ENCODE results near the gene SAMD4A.
"Not testable (repeated sequence)": the region's sequence is repeated elsewhere in the genome, so short reads cannot be mapped to it uniquely, and the experiment has no call there.

The SAMD4A gene

DNA sequence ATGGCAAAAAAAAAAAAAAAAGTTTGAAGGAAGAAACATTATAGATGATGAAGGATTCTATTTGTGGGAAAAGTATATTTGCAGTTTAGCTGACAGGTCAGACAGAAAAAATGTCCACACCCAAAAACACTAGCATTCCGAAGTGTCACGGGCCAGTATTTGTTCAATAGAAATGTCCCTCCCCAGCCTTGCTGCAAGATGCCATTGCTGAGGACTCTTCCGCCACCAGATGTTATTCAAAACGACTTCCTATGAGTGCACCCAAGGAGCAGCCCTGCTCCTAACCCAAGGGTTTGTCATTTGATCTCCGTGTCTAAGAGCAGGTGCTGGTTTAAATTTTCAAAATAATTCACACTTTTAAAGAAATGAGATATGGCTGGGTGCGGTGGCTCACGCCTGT, 172.6 kb downstream of the SAMD4A start:
- no peak for DNase-seq

DNA sequence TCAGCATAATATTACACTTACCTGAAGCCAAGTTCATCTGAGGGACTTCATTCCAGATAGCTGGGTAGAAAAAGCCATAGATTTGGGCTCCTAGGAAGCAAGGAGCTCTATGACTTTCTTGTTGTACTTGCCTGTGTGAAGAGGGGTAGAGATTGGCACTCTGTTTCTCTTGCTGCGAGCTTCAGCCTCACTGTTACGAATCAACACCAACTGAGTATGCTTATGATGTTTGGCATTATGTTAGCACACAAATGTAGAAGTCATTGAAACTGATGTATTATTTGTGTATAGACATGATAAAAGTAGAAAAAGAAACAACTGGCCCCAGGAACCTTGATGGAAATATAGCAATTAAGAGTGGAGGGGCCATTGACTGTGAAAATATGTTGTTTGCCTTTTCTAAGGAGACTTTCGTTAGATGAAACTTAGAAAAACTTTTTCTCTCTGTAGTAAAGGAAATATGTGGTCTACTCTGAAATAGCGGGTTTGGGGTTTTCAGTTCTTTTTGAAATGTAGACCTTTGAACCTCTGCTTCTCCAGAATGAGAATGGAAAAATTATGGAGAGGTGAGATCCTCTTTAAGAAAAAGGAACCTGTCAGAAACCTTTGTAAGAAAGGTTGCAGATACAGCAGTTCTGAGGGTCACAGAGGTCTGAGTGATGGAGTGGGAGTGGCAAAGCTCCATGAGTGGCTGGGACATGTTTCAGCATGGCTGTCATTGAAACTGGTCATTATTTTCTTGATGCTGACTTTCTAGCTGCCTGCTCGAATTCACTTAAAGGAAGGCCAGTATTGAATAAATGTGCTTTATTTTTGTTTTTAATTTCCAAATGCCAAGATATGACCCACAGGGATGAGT, 175.8 kb downstream of the SAMD4A start:
- no peak for DNase-seq

DNA sequence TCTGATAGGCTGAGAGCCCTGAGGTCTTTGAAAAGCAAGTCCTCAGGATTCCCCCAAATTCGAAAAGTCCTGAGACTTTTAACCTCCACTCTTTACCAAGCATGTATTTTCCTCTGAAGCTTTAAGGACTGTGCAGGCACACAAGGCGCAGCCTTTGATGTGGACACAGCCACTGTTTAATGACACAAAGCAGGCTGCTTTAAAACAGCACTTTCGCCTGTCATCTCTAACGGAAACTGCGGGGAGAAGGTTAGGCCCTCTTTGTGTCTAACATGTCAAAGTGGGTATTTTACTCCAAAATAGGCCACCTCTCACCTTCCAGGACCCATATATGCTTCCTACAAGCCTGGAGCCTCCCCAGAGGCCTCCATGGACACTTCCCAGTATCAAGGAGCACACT, 176.5 kb downstream of the SAMD4A start:
- no peak for DNase-seq

DNA sequence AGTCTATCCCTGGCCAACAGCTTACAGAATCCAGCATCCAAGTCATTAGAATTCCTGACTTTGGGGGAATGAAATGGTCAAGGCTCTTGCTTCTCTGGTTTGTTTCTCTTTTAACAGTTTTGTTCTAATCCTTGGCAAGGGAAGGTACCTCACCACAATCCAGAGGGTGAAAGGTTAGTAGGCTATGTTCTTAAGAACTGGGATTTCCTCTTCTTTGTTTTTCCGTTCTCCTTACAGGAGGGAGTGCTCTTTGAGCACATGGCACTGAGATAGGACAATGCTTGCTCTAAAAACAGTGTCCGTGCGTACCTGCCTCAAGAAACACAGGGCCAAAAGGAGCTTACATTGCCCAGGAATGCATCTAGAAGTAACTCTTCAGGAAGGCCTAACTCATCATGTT, 179.1 kb downstream of the SAMD4A start:
- DNase-seq, result no peak

DNA sequence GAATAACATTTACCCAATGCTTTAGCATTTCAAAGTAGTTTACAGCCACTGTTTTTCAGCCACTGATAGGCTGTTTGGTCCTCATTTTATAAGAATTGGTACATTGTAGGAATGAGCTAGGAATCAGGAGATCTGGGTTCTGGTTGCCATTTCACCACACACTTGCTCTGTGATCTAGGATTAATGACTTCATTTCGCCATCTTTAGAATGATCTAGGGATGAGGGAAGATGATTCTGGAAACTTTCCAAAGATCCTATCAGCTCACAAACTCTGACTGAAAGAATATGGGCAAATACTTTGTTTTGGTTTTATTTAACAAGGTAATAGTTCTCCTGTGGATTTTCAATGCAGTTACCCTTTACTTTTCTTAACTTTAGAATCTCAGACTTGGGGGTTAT, 180.7 kb downstream of the SAMD4A start:
- DNase-seq, result no peak

DNA sequence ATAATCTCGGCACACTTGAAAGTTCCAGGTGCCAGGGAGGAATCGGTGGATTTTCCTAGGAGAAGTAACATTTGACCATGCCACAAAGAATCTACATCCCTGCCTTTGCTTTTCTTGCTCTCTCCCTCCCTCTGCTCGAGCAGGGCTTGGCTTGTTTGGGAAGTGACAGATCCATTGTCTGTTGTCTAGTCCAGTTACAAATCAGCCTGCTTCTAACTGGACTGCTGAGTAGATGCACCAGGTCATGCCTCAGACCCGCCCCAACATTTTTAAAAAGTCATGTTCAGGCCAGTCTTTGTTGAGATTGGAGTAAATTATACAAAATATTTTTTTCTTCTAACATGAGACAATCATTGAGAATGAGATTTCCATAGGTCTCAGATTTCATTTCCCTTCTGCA, 182.3 kb downstream of the SAMD4A start:
- no peak for DNase-seq

DNA sequence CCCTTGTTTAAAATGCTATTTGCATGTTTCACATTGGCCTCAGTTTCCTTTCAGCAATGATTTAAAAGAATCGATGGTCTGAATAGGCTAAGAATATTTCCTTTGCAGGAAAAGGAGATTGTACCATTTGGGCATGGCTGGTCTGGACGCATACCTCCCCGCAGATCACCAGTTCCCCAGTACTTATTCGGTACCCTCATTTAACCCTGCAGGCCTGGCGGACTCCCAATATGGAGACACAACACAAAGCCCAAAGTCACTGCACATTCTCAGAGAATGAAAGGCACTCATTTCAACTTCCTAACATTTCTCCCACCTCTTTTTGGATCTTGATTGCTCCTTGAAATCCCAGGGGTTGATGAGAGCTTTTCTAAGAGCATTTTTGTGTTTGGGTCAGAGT, 182.8 kb downstream of the SAMD4A start:
- DNase-seq, result no peak

DNA sequence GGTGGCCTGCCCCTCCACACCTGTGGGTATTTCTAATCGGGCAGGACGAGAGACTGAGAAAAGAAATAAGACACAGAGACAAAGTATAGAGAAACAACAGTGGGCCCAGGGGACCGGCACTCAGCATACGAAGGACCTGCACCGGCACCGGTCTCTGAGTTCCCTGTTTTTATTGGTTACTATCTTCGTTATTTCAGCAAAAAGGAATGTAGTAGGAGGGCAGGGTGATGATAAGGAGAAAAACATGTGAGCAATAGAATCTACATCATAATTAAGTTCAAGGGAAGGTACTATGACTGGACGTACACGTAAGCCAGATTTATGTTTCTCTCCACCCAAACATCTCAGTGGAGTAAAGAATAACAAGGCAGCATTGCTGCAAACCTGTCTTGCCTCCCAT, 185.7 kb downstream of the SAMD4A start:
- DNase-seq, result not testable (repeated sequence)

DNA sequence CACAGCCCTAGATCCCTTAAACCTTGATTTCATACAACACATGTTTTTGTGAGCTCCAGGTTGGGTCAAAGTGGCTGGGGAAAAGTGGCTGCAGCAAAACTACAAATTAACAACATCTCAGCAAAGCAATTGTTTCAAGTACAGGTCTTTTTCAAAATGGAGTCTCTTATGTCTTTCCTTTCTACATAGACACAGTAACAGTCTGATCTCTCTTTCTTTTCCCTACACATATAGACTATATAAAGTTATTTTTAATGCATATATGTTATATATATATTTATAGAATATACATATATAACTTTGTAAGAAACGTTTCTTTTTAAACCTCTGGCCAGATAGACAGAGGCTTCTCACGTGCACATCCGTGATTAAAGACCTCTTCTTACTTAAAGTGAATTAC, 186.5 kb downstream of the SAMD4A start:
- not testable (repeated sequence) for DNase-seq

DNA sequence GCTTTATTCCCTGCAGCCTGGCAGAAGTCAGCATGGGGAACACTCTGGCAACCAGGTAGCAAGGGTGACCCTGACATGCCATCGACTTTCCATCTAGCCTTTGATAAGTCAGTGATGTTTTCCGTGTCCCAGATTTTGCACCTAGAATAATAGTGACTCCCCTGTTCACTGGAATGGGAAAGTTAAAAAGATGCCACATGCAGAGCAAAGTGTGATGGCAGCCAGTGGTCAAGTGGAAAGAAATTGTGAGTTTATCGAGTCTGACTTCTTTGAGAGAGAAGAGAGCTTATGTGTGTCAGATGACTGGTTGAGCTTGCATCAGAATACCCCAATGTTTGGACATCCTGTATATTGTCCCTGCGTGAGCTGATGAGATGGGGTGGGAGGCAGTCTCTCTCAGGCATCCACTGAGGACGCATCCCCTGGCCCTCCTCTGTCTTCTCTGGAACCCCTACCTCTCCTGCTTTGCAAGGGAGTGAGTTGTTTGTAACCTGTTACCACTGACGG, 187.2 kb downstream of the SAMD4A start:
- DNase-seq, result no peak

DNA sequence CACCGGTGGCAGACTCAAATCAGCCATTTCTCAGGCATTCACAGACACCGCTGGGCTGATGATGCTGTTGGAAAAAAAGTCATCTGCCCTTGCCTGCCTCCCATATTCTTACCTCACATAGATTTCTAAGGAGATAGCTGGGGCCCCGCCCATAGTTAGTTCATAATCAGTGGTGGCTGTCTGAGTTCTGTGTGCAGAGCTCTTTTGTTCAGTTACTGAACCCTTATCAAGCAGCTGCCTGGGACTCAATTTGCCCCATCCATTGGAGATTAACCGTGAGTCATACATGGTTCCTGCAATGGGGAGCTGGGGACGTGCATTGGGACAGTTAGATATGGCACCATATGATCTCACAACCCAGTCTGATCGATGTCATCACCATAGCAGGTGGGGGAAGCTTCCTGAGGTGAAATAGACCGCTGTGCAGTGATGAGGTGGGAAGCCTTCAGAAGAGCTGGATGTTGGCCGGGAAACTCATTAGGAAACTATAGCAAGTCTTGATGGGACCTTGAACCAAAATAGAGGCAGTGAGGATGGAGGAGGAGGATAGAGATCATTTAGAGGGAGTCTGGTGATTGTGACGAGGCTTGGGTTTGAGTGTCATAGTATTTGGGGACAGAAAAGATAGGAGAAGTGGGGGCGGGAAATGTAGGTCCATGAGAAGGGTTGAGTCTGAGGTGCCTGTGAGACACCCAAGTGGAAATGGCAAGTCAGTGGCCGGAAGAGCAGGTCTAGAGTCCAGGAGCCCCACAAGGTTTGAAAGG, 187.9 kb downstream of the SAMD4A start:
- DNase-seq, result no peak

DNA sequence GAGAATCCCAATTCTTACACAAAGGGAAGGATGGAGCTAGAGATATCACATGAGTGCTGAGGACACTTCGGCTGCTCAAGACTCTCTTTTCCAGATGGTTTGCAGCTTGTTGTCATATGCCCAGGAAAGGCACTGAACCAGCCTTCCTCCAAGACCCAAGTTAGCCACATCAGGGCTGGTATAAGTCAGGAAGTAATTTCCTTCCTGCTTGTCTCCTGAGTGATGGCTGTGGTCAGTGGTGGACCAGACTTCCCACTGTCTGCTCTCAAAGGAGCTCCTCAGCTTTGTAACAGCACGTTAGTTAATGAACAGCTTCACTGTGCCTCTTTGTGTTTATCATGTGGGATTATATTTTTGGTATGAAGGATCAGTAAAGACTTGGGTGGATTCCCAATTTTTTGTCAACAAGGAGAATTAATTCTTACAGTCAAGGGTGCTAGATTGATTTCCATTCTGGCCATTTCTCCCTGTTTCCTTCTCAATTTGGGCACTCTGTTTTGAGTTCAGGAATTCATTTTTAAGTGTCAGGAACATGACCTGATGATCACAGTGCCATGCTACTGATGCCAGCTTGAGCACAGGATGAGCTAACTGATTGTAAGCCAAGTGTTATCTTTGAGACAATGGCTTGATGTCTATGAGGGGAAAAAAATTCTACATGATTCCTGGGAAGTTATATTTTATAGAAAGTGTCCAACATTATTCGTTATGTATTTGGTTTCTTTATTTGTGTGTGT, 189.9 kb downstream of the SAMD4A start:
- no peak for DNase-seq

DNA sequence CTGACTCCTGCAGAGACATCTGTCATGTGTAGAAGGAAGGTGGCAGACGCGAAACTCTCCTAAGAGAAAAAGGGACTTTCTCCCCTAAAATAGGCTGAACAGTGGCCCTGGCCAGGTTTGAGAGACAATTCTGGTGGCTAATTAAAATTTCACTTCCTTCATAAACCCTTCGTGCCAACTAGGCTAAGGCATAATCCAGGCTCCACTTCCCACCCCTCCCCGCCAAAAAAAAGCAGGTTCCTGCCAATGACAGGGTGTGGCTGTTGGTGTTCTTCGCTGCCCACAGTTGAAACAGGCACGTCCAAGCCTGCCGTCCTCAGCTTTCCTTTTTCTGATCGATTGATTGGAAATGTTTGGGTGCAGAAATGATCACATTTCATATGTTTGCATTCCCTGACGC, 191.1 kb downstream of the SAMD4A start:
- DNase-seq, result no peak

DNA sequence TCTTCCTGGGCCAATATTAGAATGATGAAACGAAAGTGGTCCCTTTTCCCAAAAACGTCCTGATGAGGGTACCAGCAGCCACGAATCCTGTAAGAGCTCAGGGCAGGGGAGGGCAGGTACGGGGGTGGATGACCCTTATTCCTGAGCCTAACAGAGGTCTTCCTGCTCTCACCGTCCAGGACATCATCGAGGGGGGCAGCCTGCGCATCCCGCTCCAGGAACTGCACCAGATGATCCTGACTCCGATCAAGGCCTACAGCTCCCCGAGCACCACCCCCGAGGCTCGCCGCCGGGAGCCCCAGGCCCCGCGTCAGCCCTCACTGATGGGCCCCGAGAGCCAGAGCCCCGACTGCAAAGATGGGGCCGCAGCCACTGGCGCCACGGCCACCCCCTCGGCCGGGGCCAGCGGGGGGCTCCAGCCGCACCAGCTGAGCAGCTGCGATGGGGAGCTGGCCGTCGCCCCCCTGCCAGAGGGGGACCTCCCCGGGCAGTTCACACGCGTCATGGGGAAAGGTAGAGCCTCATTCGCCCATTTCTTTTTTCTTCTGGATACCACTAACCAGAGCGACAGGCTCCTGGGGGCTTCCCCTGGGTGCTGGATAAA, 193.2 kb downstream of the SAMD4A start:
- DNase-seq, result no peak

DNA sequence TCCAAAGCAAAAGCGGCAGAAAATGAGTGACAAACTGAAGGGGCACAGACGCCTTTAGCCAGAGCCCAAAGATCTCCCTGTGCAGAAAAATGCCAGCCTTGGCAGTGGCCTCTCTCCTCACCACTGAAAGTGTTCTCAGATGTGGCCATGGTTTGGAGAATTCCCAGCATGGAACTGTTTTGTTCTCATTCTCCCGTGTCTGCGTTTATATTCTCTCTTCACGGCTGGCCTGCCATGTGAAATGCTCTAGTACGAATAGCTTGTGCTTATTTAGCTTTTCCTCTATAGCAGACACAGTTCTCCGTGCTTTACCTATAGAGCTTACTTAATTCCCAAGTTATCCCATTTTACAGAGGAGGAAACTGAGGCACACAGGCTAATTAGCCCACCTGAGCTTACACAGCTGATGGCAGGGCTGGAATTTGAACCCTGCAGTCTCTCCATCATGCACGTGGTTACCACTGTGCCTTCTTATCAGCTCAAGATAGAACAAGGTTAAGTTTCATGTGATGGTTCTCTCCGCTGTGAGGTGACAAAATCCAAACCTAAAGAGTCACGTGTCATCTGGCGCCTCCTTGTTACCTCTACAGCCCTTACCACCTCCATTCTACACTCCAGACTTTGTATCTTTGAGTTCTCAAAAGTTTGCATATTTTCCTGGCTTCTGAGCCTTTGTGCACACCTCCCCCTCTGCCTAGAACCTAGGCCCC, 194.1 kb downstream of the SAMD4A start:
- no peak for DNase-seq

DNA sequence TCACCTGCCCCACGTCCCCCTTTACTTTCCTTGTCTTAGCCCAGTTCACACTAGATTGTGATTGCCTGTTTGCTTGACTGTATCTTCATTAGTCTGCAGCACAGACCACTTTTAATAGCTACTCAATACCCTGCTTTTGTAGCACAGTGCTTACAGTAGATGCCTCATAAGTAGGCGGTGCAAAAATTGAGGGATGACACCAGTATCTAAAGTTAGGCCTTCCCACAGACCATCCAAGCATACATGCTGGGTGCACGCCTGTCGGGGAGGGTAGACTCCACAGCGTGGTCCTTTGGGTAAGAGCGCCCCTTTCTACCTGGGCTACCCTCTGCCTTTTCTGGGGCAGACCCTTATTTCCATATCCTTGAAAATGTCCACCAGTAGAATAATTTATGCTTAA, 194.9 kb downstream of the SAMD4A start:
- no peak for DNase-seq

DNA sequence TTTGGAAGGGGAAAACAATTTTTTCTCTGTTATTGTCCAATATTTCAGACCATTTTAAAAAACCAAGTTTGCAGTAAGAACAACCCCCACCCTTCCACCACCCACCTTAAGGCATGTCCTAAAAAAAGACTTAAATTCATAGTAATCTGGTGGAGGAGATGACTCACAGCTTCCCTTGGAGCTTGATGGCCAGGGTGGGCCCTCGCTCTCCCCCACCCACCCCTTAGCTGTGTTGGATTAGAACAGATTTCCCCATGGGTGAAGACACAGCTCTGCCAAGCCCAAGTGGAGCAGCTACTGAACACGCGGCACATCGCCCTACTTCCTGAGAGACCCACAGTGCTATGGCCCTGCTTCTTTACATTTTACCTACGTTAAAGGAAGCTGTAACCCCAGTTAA, 195.4 kb downstream of the SAMD4A start:
- DNase-seq, result no peak

DNA sequence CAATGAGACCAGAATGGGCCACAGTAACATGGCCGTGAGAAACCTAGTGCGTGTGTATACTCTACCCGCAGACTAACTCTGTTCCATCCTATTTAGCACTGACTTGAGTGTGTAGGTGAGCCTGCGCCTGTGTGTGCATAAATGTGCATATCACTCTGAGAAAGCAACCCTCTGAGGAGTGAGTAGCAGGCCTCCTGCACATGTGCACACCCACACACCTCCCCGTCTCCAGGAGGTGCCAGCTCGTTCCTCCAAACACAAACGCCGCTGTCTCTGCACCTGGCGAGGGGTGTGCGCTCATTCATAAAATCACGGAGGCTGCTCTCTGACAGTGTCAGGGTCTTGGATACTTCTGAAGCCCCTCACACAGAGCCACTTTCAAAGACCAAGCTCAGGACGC, 196.8 kb downstream of the SAMD4A start:
- no peak for DNase-seq

DNA sequence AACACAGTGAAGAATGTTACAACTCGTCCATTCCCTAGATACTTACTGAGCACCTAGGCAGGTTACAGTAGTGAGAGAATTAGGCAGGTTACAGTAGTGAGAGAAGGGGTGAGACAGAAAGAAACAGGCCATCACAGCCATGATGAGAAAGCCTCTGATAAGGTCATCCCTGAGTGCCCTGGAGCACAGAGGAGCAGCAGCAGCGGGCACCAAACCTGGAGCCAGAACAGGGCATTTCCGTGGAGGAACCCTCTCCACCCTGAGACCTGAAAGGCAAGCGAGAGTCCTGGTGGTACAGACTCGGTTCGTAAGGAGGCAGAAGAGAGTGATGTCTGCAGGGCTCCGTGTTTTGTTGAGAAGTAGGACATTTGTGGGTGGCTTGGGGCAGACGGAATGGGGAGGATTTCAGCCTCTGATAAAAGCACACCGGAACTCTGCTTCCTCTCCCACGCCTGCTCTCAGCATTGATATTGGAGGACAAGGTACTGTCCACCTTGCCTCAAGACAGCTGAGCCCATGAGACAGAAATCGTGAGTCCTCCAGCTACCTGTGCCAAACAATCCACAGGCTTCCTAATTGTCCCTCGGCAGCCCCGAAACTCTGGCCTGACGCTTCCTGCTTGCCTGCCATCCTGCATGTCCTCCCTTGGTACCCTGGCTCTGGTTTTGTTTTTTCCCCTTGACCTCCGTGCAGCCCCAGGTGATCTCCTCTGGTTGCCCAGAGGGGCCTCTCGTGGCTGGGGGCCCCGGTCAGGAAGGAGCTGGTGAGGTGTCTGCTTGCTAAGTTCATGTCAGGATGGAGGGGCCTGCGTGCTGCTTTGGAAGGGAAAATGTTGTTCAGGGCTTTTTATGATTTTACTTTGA, 199.6 kb downstream of the SAMD4A start:
- no peak for DNase-seq

DNA sequence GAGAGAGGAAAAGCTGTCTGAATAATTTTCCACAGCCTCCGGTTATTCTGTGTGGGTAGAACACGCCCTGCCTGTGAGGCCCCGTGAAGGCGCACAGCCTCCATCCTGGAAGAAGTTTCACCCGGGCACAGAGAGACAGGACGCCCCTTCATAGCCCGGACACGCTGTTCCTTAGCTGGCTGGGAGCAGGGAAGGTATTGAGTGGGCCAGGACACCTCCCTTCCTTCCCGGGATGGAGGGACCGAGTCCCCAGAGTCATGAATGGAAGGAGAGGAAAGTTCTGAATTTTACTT, 200.2 kb downstream of the SAMD4A start:
- DNase-seq, result no peak

DNA sequence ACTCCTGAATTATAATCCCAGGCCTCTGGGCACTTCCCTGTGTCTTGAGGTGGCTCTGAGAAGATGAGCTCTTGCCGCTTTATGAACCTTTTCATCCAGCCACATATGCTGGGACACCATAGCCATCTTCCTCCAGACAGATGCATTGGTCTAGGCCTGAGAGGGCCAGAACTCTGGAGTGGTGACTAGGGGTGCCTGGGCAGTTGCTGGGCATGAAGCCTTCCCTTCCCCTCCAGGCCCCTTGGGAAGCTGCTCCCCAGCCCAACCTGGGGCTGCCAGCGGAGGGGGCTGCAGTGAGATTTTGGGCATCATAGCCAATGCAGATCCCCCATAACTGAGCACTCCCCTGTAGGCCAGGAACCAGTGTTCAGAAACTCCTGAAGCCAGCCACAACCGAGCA, 200.5 kb downstream of the SAMD4A start:
- DNase-seq, result no peak
